ENCODE data around the gene XPOT. TPM values are rescaled to one million over a fixed set of nuclear protein-coding genes. Genes with fewer than 3 reads are reported as not detected.

Gene XPOT
- total and polyA plus RNA-seq, 2 donors (not counting 1 experiment from before 2014, with no cell fraction given) = 92.6 to 205 TPM

- no peaks in the 10 kb centered on the region for H3K9me3 ChIP-seq (ENCODE audit: control insufficient read depth, insufficient read depth, low read depth, low read length)
- no peak overlapping the region for H3K4me3 ChIP-seq (replicated peaks in 1 of 4; ENCODE audit: control extremely low read depth in 1 of 4, insufficient read depth in 1 of 4, low read depth in 3 of 4, low read length in 4 of 4)
- TF ChIP-seq CTCF (conservative IDR thresholded peaks at IDR 0.05 in 1 of 2, IDR thresholded peaks at IDR 0.05 in 1 of 2; ENCODE audit: low read depth in 1 of 2, low read length in 2 of 2) = no peak
- TF ChIP-seq EZH2 (IDR thresholded peaks at IDR 0.05; ENCODE audit: low read length, missing control alignments) = no peak
- H3K4me2 ChIP-seq (ENCODE audit: extremely low read depth, insufficient read depth, low read length) = no peak overlapping the region
- H2AFZ ChIP-seq (ENCODE audit: low read length) = no peak overlapping the region
- peaks cover 7% of the 10 kb centered on the region for H3K79me2 ChIP-seq (ENCODE audit: control insufficient read depth, insufficient read depth, low read length)
- no peaks in the 10 kb centered on the region for H4K20me1 ChIP-seq (ENCODE audit: control insufficient read depth, extremely low read depth, insufficient read depth, low read length)
- no peak overlapping the region for H3K27ac ChIP-seq (ENCODE audit: insufficient read depth, low read length)
- no peak overlapping the region for H3K9ac ChIP-seq (ENCODE audit: insufficient read depth, low read length)
- no peaks in the 10 kb centered on the region for H3K27me3 ChIP-seq (ENCODE audit: control insufficient read depth, insufficient read depth, low read length)
- no peak for DNase-seq (ENCODE audit: low read depth in 2 of 2)
- H3K36me3 ChIP-seq (ENCODE audit: control insufficient read depth, insufficient read depth, low read length) = peaks cover 17% of the 10 kb centered on the region
- H3K4me1 ChIP-seq (ENCODE audit: control insufficient read depth, extremely low read depth, insufficient read depth, low read length) = peaks cover 4% of the 10 kb centered on the region
Observed at GRCh38 chr12:64413884-64414283, 9.7 kb downstream of the XPOT start.

- H3K4me3 ChIP-seq (replicated peaks in 1 of 4; ENCODE audit: control extremely low read depth in 1 of 4, insufficient read depth in 1 of 4, low read depth in 3 of 4, low read length in 4 of 4) = no peak overlapping the region
- H3K36me3 ChIP-seq (ENCODE audit: control insufficient read depth, insufficient read depth, low read length) = peaks cover 17% of the 10 kb centered on the region
- H3K79me2 ChIP-seq (ENCODE audit: control insufficient read depth, insufficient read depth, low read length) = peaks cover 2% of the 10 kb centered on the region
Observed at GRCh38 chr12:64418209-64418608, 14.0 kb downstream of the XPOT start.

GRCh38 chr12:64419696-64420095, 15.5 kb downstream of the XPOT start:
- Histone ChIP-seq H3K4me2 (ENCODE audit: extremely low read depth, insufficient read depth, low read length) (no peak overlapping the region), H3K9ac (ENCODE audit: insufficient read depth, low read length) (no peak overlapping the region), H2AFZ (ENCODE audit: low read length) (no peak overlapping the region), H3K4me1 (ENCODE audit: control insufficient read depth, extremely low read depth, insufficient read depth, low read length) (no peaks in the 10 kb centered on the region), H3K4me3 (replicated peaks in 1 of 4; ENCODE audit: control extremely low read depth in 1 of 4, insufficient read depth in 1 of 4, low read depth in 3 of 4, low read length in 4 of 4) (no peak overlapping the region), H3K79me2 (ENCODE audit: control insufficient read depth, insufficient read depth, low read length) (no peaks in the 10 kb centered on the region), H3K27ac (ENCODE audit: insufficient read depth, low read length) (no peak overlapping the region), H3K27me3 (ENCODE audit: control insufficient read depth, insufficient read depth, low read length) (no peaks in the 10 kb centered on the region), H4K20me1 (ENCODE audit: control insufficient read depth, extremely low read depth, insufficient read depth, low read length) (no peaks in the 10 kb centered on the region), H3K36me3 (ENCODE audit: control insufficient read depth, insufficient read depth, low read length) (peaks cover 13% of the 10 kb centered on the region), H3K9me3 (ENCODE audit: control insufficient read depth, insufficient read depth, low read depth, low read length) (no peaks in the 10 kb centered on the region)
- TF ChIP-seq EZH2 (IDR thresholded peaks at IDR 0.05; ENCODE audit: low read length, missing control alignments) (no peak), CTCF (conservative IDR thresholded peaks at IDR 0.05 in 1 of 2, IDR thresholded peaks at IDR 0.05 in 1 of 2; ENCODE audit: low read depth in 1 of 2, low read length in 2 of 2) (no peak)
- DNase-seq (ENCODE audit: low read depth in 2 of 2) = no peak

More at GRCh38 chr12:64418209-64418608, 14.0 kb downstream of the XPOT start:
- TF ChIP-seq CTCF (conservative IDR thresholded peaks at IDR 0.05 in 1 of 2, IDR thresholded peaks at IDR 0.05 in 1 of 2; ENCODE audit: low read depth in 1 of 2, low read length in 2 of 2) = no peak
- no peak for TF ChIP-seq EZH2 (IDR thresholded peaks at IDR 0.05; ENCODE audit: low read length, missing control alignments)
- no peak for DNase-seq (ENCODE audit: low read depth in 2 of 2)
- Histone ChIP-seq H3K27me3 (ENCODE audit: control insufficient read depth, insufficient read depth, low read length) (no peaks in the 10 kb centered on the region), H2AFZ (ENCODE audit: low read length) (no peak overlapping the region), H3K9ac (ENCODE audit: insufficient read depth, low read length) (no peak overlapping the region), H4K20me1 (ENCODE audit: control insufficient read depth, extremely low read depth, insufficient read depth, low read length) (no peaks in the 10 kb centered on the region), H3K4me1 (ENCODE audit: control insufficient read depth, extremely low read depth, insufficient read depth, low read length) (no peaks in the 10 kb centered on the region), H3K9me3 (ENCODE audit: control insufficient read depth, insufficient read depth, low read depth, low read length) (no peaks in the 10 kb centered on the region), H3K27ac (ENCODE audit: insufficient read depth, low read length) (no peak overlapping the region), H3K4me2 (ENCODE audit: extremely low read depth, insufficient read depth, low read length) (no peak overlapping the region)

Data from fibroblast of lung (primary cell).